Activated T-cell treated with anti-CD3 and anti-CD28 coated beads, Interleukin-2, amount 50 U/mL, for 4 hours (primary cell): ENCODE results near the gene HCLS1. TPM values are rescaled to one million over a fixed set of nuclear protein-coding genes. Genes with fewer than 3 reads are reported as not detected.
"Not testable (repeated sequence)": the region's sequence is repeated elsewhere in the genome, so short reads cannot be mapped to it uniquely, and the experiment has no call there.

Experiments used
- ATAC-seq, 2 donors: fragments of 200-7000 bp; cut with Tn5 transposase; one replicate each; pipeline ENCODE4 v1.10.0; 2021
- DNase-seq: peaks from one replicate; pipeline ENCODE4 v3.0.0-alpha.2; 2020
- H3K27me3 Mint-ChIP-seq: one replicate; pipeline ENCODE4 v1.8.0; 2021; ENCODE audit warnings: low read depth, mixed read lengths
- H3K36me3 Mint-ChIP-seq: one replicate; pipeline ENCODE4 v1.8.0; 2022; ENCODE audit warnings: mixed read lengths; ENCODE audit not compliant: insufficient read depth
- H3K4me1 Mint-ChIP-seq: one replicate; pipeline ENCODE4 v1.8.0; 2021; ENCODE audit warnings: low read depth, mixed read lengths
- H3K4me3 Mint-ChIP-seq: one replicate; pipeline ENCODE4 v1.8.0; 2021; ENCODE audit warnings: mild to moderate bottlenecking, moderate library complexity, mixed read lengths
- H3K9me3 Mint-ChIP-seq: one replicate; pipeline ENCODE4 v1.8.0; 2021; ENCODE audit warnings: mixed read lengths
- total RNA-seq, 3 donors: library from RNA; stranded (reverse); gene quantifications; one replicate each; pipeline ENCODE4 v1.2.1, GENCODE V29; 2021

HCLS1 gene
- total RNA-seq, 3 donors from 2014 or later = 189 to 221 (median 208) TPM

DNA sequence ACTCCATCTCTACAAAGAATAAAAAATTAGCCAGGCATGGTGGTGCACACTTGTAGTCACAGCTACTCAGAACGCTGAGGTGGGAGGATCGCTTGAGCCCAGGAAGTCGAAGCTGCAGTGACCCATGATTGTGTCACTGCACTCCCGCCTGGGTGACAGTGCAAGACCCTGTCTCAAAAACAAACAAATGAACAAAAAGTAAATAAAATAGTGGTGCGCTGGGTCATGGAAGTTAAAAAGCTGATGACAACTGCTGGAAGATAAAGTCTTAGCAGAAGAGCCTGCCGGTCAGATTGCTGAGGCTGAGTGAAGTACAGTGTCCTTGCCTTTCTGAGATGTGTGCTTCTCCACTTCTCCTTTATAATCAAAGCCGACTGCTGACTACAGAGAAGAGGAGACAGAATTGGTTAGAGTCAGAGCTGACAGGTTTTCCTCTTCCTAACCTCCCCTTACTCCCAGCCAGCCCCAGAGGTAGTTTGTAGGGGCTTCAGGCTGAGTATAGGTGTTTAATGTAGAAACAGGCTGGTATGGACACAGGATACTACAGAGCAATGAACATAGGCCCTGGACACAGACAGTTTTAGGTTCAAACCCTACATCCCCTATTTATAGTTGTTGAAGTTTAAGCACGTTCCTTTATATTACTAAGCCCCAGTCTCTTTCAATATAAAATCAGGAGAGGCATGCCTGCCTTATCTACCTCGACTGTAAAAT, 17.9 kb downstream of the HCLS1 start:
- DNase-seq = no peak
- Mint-ChIP-seq H3K4me1 (peaks cover 19% of the 10 kb centered on the region), H3K9me3 (no peaks in the 10 kb centered on the region), H3K36me3 (peaks cover 50% of the 10 kb centered on the region), H3K4me3 (no peak overlapping the region), H3K27me3 (no peaks in the 10 kb centered on the region)
- no peak for ATAC-seq

- no peaks in the 10 kb centered on the region for H3K27me3 Mint-ChIP-seq
- H3K4me1 Mint-ChIP-seq = peaks cover 18% of the 10 kb centered on the region
- ATAC-seq = no peak
- H3K36me3 Mint-ChIP-seq = peaks cover 64% of the 10 kb centered on the region
- no peak overlapping the region for H3K4me3 Mint-ChIP-seq
- no peak for DNase-seq
- no peaks in the 10 kb centered on the region for H3K9me3 Mint-ChIP-seq
These were observed 19.6 kb downstream of the HCLS1 start for GRCh38 chr3:121641127-121641526.

- H3K4me1 Mint-ChIP-seq = peaks cover 18% of the 10 kb centered on the region
- DNase-seq = no peak
- H3K36me3 Mint-ChIP-seq = peaks cover 67% of the 10 kb centered on the region
- ATAC-seq = no peak
- no peaks in the 10 kb centered on the region for H3K9me3 Mint-ChIP-seq
- no peaks in the 10 kb centered on the region for H3K27me3 Mint-ChIP-seq
- no peak overlapping the region for H3K4me3 Mint-ChIP-seq
These were observed 22.8 kb downstream of the HCLS1 start for GRCh38 chr3:121637922-121638321.

- Mint-ChIP-seq H3K4me3 (no peak overlapping the region), H3K9me3 (no peaks in the 10 kb centered on the region), H3K27me3 (no peaks in the 10 kb centered on the region), H3K4me1 (no peaks in the 10 kb centered on the region), H3K36me3 (peaks cover 52% of the 10 kb centered on the region)
- ATAC-seq (no peak), DNase-seq (no peak)
These were observed 30.3 kb downstream of the HCLS1 start for GRCh38 chr3:121630355-121630754.

DNA sequence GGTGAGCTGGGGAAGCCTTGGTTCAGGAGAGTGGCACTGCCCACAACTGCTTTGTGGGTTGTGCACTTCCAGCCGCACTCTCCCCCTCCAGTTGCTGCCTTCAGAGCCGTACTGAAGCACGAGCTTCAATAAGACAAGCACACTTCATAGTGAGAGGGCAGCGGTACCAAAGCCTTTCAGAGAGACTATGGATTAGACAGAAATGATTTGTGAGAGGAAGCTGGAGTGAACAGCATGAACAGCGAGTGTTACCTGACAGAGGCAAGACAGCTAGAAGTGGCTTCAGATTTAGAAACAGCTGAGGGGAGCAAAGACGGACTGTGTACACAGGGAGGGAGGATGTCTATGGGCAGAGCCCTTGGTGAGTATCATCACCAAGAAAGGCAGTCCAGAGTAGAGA, 31.1 kb downstream of the HCLS1 start:
- ATAC-seq (no peak), DNase-seq (no peak)
- Mint-ChIP-seq H3K4me3 (no peak overlapping the region), H3K27me3 (no peaks in the 10 kb centered on the region), H3K36me3 (peaks cover 47% of the 10 kb centered on the region), H3K4me1 (no peaks in the 10 kb centered on the region), H3K9me3 (no peaks in the 10 kb centered on the region)

- peaks cover 37% of the 10 kb centered on the region for H3K36me3 Mint-ChIP-seq
- ATAC-seq (no peak), DNase-seq (no peak)
- H3K4me1 Mint-ChIP-seq = no peaks in the 10 kb centered on the region
- no peaks in the 10 kb centered on the region for H3K27me3 Mint-ChIP-seq
- H3K9me3 Mint-ChIP-seq = no peaks in the 10 kb centered on the region
- no peak overlapping the region for H3K4me3 Mint-ChIP-seq
These were observed 33.1 kb downstream of the HCLS1 start for GRCh38 chr3:121627622-121628021.

DNA sequence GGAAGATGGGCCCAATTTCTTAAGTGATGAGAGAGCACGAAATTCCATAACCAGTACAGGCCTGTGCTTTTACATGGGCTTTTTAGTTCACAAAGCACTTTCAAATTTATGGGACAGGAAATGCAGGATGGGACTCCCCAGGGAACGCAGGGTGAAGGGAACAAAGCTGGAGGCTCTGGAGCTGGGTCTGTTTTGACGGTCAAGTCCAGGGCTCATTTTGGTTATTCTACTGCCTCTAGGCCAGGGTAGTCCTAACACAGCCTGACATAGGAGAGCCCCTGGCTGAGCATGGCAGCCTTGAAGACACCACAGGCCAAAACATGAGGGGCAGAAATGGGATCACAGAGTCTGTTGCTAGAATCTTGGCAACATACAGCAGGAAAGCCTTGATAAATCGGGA, 33.5 kb downstream of the HCLS1 start:
- H3K9me3 Mint-ChIP-seq = no peaks in the 10 kb centered on the region
- H3K27me3 Mint-ChIP-seq = no peaks in the 10 kb centered on the region
- DNase-seq = no peak
- no peak overlapping the region for H3K4me3 Mint-ChIP-seq
- no peak for ATAC-seq
- no peaks in the 10 kb centered on the region for H3K4me1 Mint-ChIP-seq
- peaks cover 32% of the 10 kb centered on the region for H3K36me3 Mint-ChIP-seq

GRCh38 chr3:121626495-121626894, 34.2 kb downstream of the HCLS1 start:
- H3K9me3 Mint-ChIP-seq = no peaks in the 10 kb centered on the region
- ATAC-seq (no peak), DNase-seq (no peak)
- H3K4me3 Mint-ChIP-seq = no peak overlapping the region
- H3K27me3 Mint-ChIP-seq = no peaks in the 10 kb centered on the region
- H3K36me3 Mint-ChIP-seq = peaks cover 25% of the 10 kb centered on the region
- H3K4me1 Mint-ChIP-seq = no peaks in the 10 kb centered on the region

DNA sequence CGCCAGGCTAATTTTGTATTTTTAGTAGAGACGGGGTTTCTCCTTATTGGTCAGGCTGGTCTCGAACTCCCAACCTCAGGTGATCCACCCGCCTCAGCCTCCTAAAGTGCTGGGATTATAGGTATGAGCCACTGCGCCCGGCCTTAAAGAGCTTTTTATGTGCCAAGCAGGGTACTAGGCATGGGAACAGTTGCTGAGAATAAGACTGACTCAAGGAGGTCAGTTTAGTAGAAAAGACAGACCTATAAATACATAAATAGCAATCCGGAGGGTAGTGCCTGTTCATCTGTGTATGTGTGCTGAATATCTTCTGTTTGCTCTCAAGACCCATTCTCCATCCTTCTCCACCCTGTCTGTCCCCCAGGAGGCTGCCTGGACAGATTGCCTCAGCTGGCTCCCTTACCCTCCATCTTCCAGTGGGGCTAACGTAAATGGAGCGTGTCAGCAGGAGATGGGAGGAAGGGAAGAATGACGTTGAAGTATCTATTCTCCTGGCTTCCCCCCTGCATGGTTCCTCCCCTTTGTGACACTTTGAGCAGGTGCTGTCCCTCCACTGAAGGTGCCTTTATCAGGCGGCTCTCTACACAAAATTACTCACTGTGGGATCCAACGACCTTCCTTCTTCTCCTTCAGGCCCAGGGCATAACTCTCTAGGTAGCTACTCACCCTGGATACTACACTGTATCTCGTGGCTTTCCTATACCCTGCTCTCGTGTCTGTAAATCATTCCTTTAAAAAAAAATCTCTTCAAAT, 36.4 kb downstream of the HCLS1 start:
- no peak for DNase-seq
- peaks cover 8% of the 10 kb centered on the region for H3K36me3 Mint-ChIP-seq
- H3K4me3 Mint-ChIP-seq = no peak overlapping the region
- H3K4me1 Mint-ChIP-seq = no peaks in the 10 kb centered on the region
- no peaks in the 10 kb centered on the region for H3K27me3 Mint-ChIP-seq
- no peak for ATAC-seq
- H3K9me3 Mint-ChIP-seq = no peaks in the 10 kb centered on the region

DNA sequence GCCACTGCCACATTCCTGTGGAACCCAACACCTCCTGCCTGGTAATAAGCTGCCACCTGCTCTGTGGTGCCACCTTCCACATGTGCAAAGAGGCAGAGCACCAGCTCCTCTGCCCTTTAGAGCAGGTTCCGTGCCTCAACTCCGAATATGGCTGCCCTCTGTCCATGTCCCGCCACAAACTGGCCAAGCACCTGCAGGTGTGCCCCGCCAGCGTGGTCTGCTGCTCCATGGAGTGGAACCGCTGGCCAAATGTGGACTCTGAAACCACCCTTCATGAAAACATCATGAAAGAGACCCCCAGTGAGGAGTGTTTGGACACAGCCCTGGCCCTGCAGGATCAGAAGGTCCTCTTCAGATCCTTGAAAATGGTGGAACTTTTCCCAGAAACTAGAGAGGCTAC, 39.2 kb downstream of the HCLS1 start:
- H3K4me1 Mint-ChIP-seq = no peaks in the 10 kb centered on the region
- no peak overlapping the region for H3K4me3 Mint-ChIP-seq
- no peaks in the 10 kb centered on the region for H3K27me3 Mint-ChIP-seq
- H3K9me3 Mint-ChIP-seq = no peaks in the 10 kb centered on the region
- DNase-seq (no peak), ATAC-seq (no peak)
- no peaks in the 10 kb centered on the region for H3K36me3 Mint-ChIP-seq

DNA sequence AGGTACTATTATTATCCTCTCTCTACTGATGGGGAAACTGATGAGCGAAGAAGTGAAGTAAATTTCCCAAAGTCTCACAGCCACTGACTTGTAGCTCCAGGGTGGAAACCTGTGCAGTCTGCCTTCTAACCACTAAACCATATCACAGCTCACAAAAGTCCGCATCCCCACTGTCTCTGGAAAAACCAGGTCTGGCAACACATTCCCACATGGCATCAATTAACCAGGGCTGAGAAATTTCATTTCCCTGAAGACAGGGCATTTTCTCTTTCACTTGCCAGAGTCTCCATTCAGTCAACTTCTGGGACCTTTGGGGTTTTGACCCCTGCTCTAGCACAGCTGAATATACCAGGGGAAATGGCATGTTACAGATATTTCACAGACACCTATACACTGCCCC, 41.0 kb downstream of the HCLS1 start:
- H3K9me3 Mint-ChIP-seq = no peaks in the 10 kb centered on the region
- ATAC-seq (no peak), DNase-seq (no peak)
- no peak overlapping the region for H3K4me3 Mint-ChIP-seq
- H3K4me1 Mint-ChIP-seq = no peaks in the 10 kb centered on the region
- no peaks in the 10 kb centered on the region for H3K27me3 Mint-ChIP-seq
- no peaks in the 10 kb centered on the region for H3K36me3 Mint-ChIP-seq

DNA sequence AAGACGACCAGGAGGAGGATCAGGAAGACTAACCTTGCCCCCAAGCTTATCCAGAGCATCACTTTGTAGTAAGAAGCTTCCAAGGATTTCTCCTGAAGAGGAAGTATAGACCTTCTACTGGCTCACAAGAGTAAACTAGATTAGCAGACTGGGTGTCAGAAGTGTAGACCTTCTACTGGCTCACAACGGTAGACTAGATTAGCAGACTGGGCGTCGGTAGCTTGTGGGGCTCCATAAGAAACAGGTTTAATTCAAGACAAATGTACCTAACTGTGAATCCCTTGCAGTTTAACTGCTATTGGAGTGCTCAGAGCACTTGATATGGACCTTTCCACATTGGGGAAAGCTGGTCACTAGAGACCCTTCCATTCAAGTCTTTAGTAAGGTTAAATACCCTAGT, 54.6 kb downstream of the HCLS1 start:
- DNase-seq (no peak), ATAC-seq (no peak)
- Mint-ChIP-seq H3K4me1 (no peaks in the 10 kb centered on the region), H3K4me3 (no peak overlapping the region), H3K27me3 (no peaks in the 10 kb centered on the region), H3K36me3 (no peaks in the 10 kb centered on the region), H3K9me3 (no peaks in the 10 kb centered on the region)

DNA sequence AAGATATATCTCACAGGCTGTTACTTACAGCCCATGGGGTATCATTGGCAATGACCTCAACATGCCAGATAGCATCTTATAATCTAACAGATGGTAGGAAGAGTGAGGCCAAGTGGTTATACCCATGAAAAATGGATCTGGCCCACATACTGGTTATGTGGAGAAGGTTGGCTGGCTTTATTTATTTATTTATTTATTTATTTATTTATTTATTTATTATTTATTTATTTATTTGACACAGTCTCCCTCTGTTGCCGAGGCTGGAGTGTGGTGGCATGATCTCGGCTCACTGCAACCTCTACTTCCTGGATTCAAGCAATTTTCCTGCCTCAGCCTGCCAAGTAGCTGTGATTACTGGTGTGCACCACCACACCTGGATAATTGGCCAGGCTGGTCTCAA, 55.9 kb downstream of the HCLS1 start:
- no peaks in the 10 kb centered on the region for H3K27me3 Mint-ChIP-seq
- no peak for ATAC-seq
- no peak overlapping the region for H3K4me3 Mint-ChIP-seq
- DNase-seq = no peak
- no peaks in the 10 kb centered on the region for H3K36me3 Mint-ChIP-seq
- H3K9me3 Mint-ChIP-seq = no peaks in the 10 kb centered on the region
- no peaks in the 10 kb centered on the region for H3K4me1 Mint-ChIP-seq

- Mint-ChIP-seq H3K36me3 (no peaks in the 10 kb centered on the region), H3K27me3 (no peaks in the 10 kb centered on the region), H3K9me3 (no peaks in the 10 kb centered on the region), H3K4me1 (no peaks in the 10 kb centered on the region), H3K4me3 (no peak overlapping the region)
- ATAC-seq (no peak), DNase-seq (no peak)
These were observed 59.4 kb downstream of the HCLS1 start for GRCh38 chr3:121601212-121601812.

DNA sequence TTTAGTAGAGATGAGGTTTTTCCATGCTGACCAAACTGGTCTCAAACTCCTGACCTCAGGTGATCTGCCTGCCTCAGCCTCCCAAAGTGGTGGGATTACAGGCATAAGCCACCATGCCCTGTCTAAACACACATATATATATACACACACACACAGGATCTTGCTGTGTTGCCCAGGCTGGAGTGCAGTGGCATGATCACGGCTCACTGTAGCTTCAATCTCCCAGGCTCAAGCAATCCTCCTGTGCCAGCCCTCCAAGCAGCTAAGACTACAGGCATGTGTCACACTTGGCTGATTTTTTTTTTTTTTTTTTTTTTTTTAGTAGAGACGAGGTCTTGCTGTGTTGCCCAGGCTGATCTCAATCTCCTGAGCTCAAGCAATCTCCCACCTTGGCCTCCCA, 60.8 kb downstream of the HCLS1 start:
- H3K27me3 Mint-ChIP-seq, ATAC-seq, H3K4me1 Mint-ChIP-seq, DNase-seq, H3K9me3 Mint-ChIP-seq, H3K4me3 Mint-ChIP-seq, H3K36me3 Mint-ChIP-seq: not testable (repeated sequence)
